HG03521 (cell line): Measurements from ENCODE around the gene SGCB.
"Not testable (repeated sequence)": the region's sequence is repeated elsewhere in the genome, so short reads cannot be mapped to it uniquely, and the experiment has no call there.

Source experiments
- ATAC-seq: cut with Tn5 transposase; IDR thresholded peaks from one replicate; pipeline ENCODE4 v1.9.1; 2021; ENCODE audit warnings: mild to moderate bottlenecking, moderate library complexity; ENCODE audit not compliant: unreplicated experiment

SGCB gene

GRCh38 chr4:52038103-52038912 lies at the start of gene SGCB:
SGCB (minus strand) TSS chr4:52038299; CDS start chr4:52038259, 40 bp downstream.
- ATAC-seq = peak; percentile 91

- ATAC-seq = not testable (repeated sequence)
Observed at GRCh38 chr4:52086425-52086824, 48.3 kb upstream of the SGCB start.

- ATAC-seq = no peak
Observed at GRCh38 chr4:52081216-52081615, 43.1 kb upstream of the SGCB start.

- ATAC-seq = no peak
Observed at GRCh38 chr4:52079659-52080058, 41.6 kb upstream of the SGCB start.

GRCh38 chr4:52076731-52077130 lies 38.6 kb upstream of the SGCB start:
- no peak for ATAC-seq

- no peak for ATAC-seq
Observed at GRCh38 chr4:52071791-52072546, 33.9 kb upstream of the SGCB start.

DNA sequence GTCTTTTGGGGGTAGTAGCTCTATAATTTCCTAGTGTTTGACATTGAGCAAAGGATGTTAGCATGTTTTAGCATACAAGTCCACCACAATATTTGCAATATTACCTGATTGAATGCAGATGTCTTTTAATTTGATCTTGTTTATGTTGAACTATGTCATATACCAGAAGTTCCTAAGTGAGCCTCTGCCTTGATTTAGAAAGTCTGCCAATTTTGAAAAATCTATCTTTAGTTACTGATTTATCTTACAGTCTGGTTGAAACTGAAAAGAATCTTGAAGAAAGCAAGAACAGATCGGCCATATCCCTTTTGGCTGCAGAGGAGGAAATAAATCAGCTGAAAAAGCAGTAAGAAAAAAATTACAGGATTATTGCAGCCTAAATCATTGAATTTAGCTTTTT lies 31.5 kb upstream of the SGCB start:
- no peak for ATAC-seq

DNA sequence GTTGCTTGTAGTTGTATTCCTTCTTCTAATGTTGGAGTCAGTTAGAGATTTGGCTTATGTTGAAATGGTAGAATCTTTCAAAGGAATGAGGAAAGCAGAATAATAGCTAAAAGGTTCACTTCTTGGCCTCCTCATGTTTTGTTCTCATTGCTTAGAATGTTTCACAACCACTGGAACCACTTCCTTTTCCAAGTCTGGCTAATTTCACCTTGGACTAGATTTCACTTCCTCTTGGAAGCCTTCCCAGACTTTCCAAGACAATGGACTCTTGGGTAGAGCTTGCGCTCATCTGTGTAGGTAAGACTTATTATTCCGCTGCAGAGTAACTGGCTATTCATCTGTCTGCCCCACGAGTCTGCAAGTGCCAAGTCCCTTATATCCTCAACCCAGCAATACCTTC lies 21.3 kb upstream of the SGCB start:
- no peak for ATAC-seq

GRCh38 chr4:52058275-52058674 lies 20.2 kb upstream of the SGCB start:
- ATAC-seq = no peak

DNA sequence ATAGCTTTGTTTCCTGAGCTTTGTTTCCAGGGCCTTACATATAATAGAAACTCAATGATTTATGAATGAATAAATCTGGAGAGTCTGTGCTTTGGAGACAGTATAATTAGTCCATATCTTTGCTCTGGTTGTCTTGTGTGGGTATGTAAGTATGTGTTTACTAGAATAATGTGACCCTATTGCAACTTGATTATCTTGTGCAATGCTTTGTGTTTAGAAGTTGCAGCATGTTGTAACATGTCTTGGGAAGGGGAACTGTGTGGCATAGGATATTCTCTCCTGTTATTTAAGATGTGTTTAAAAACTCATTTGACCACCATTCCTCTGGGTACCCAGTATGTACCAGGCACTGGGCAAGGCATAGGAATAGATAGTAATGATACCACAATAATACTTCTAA lies 19.1 kb upstream of the SGCB start:
- no peak for ATAC-seq

GRCh38 chr4:52054254-52054653 lies 16.2 kb upstream of the SGCB start:
- ATAC-seq = no peak

GRCh38 chr4:52052475-52052780 lies 14.3 kb upstream of the SGCB start:
- ATAC-seq = peak; percentile 45

DNA sequence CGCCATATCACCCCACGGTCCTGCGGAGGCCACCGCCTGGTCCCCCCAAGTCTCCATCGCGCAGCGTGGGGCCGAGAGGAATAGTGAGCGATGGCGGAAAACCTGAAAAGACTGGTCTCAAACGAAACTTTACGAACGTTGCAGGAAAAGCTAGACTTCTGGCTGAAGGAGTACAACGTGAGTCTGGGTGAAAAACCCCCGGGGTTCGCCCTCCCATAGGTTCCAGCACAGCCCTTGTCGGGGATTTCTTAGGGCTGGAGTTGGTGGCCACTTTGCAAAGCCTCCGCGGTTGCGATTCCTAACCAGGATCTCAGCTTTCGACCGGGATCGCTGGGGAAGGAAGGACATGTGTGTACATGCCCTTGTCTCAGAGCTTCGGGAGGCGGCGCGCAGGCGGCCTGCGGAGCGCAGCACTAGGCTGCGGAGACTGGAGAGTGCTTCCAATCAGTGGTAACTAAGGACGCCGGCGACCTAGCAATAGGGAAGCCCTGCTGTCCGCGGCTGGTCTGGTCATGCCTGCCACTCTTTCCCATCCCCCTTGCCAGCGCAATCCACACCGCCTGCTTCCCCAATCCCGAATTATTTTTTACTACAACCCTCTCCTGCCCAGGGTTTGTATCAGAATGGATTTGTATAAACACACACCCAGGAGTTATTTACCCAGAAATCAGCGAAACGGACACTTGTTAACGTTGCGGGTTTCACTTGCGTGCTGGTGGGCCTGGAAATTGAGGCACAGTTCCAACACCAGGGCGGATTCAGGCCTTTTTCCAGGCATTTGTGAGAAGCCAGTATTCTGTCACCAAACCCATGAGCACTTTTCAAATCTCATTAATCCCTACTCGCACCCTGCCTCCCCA lies 13.7 kb upstream of the SGCB start:
- peak; percentile 61 for ATAC-seq

DNA sequence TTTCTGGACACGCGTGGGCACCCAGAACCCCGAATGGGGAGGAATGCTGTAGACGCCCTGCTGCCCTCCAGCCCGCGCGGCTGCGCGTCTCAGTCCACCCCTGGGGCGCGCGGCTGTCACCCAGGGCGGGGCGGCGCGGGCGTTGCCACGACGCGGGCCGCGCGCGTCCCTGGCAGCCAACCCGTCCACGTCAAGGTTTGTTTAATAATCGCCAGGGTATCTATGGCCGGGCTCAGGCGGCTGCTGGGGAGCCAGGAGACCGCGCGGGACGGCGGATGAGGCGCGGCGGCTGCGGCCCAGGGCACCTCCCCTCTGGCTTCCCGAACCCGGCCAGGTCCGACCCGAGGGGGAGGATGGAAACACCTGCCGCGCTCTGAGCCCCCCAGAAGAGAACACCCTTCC lies 13.1 kb upstream of the SGCB start, which contains the start of gene SPATA18:
SPATA18 (plus strand) TSS at position 92 of the 402 bp plus-strand sequence. CDS start 401 bp downstream, outside the sequence.
- ATAC-seq = peak; percentile 41

GRCh38 chr4:52049266-52049665 lies 11.2 kb upstream of the SGCB start:
- ATAC-seq = no peak

DNA sequence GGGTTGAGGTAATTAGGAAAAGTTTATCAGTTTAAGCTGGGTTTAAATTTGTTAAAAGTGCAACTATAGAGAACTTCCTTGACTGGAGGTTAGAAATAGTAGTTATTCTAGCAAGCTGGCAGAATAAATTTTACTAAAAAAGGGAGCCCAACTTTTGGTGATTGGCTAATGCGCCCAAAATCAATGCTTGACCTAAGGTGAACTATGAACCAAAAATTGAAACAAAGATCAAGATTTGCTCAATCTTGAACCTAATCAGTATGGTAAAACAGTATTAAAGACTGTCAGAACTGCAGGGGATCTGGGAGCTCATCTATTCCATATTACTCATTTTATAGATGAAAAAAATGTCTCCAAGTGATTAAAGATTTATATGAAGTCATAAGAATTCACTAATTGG lies 6.9 kb upstream of the SGCB start:
- ATAC-seq = no peak

DNA sequence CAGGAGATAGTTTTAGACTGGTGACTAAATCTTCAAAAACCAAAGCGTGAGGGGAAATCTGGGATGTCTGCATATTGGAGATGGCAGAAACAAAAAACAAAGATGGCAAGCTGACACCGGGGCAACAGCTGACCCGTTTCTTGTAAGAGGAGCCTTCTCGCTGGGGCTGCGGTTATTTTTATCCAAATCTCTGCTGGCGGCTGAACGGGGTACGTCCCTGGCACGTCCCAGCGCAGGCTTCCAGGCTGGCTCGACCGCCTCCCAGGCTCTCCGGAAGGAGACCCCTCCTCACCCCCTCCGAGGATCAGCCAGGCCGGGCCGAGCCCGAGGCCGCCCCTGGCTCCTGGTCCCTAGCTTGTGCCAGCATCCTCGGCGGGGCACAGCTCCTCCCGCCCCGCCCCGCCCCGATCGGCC lies 403 bp downstream of the SGCB start:
- ATAC-seq = peak; percentile 43

- ATAC-seq = no peak
Observed at GRCh38 chr4:52036886-52037530, 1.1 kb downstream of the SGCB start.

DNA sequence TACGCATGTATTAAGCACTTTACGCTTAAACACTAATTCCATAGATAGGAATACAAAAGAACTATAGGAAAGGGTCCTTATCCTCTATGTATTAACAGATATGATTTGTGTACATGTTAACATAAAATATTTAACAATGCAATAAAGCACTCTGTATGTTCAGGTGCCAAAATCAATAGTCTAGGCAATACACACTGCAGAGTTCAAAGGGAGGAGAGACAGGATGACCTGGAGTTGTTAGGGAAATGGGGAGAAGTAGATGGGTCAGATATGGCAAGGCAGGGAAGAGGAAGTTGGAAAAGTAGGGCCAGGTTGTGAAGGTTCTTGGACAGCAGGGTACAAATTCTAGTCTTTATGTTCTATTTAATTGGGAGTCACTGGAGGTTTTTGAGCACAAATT lies 2.9 kb downstream of the SGCB start:
- ATAC-seq = no peak

GRCh38 chr4:52032005-52032404 lies 6.1 kb downstream of the SGCB start:
- no peak for ATAC-seq

DNA sequence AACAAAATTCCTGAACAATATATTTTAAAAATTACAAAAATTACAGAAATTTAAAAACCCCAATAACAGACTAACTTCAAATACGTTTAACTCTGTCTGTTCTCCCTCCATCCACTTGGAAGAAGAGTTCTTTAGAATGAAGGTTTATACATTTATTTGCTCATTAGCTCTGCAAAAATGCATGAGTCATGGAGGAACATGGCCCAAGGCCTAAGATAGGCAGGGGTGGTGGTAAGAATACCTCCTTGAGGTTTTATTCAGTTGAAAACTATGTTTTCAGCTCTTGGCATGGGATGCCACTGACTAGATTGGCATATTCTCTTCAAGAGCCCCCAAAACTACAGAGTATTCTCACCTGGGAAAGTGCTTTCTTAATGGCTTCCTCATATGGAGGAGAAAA lies 9.1 kb downstream of the SGCB start:
- ATAC-seq = no peak
